ENCODE results near the gene SFR1.

Gene SFR1, protein sequence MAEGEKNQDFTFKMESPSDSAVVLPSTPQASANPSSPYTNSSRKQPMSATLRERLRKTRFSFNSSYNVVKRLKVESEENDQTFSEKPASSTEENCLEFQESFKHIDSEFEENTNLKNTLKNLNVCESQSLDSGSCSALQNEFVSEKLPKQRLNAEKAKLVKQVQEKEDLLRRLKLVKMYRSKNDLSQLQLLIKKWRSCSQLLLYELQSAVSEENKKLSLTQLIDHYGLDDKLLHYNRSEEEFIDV

GRCh38 chr10:104121485-104122224 lies at the start of gene SFR1:
Gene SFR1 (plus strand): TSS chr10:104122171. CDS start chr10:104122184, 13 bp downstream.
- DNase-seq: peak; percentile 67

DNA sequence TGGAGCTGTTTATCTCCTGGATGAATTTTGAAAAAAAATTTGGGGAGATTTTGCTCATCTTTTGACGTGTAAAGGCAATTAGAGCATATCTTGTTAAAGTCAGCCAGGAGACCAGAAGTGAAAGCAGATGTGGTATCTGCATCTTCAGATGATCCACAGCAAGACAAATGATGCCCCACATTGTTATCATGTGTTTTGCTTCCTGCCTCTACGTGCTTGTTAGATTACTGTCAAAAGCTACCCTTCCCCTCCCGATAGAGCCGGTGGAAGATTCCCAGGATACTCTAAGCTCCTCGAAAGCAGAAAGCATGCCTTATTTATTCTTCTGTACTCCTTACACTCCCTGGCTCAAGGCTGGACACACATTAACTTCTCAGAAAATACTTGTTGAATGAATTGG lies 49.2 kb upstream of the SFR1 start:
- no peak for DNase-seq

DNA sequence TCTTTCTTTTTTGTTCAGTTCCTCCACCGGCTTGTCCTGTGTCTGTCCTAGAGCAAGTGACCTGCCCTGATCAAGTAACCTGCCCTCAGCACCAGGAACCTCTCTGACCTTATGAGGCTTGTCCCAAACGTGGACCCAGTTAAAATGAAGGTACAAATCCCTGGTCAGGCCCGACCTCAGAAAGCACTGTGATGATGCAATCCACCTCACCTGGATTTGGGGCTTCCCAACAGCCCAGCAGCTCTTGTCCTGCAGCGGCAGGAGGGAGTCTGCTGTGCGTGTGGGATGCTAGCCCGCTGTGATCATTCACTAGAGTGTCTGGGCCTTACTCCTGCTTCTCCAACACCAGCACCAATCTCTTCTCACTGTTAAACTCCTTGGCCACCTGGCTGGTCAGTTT lies 47.5 kb upstream of the SFR1 start:
- DNase-seq: no peak

DNA sequence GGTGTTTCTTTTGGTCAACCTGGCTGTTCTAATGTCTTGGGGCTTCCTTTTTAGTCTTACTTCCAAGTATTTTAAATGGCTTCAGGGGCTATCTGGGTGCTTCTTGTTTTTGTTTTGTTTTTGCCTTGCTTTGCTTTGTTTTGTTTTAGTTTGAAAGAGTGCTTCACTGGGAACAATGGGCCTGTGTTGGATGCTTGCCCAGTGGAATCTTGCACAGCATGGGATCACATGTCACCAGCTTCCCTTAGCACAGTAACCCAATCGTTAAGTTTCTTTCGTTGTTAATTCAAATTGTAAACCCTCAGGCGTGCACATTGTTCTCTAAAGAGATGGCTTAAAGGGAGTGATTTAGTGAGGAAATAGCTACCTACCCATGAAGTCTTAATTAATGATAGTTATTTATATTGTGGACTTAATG lies 45.2 kb upstream of the SFR1 start:
- peak; percentile 14 for DNase-seq

- DNase-seq: no peak
Observed at GRCh38 chr10:104077247-104077646, 44.7 kb upstream of the SFR1 start.

GRCh38 chr10:104077663-104078151 lies 44.3 kb upstream of the SFR1 start:
- no peak for DNase-seq

DNA sequence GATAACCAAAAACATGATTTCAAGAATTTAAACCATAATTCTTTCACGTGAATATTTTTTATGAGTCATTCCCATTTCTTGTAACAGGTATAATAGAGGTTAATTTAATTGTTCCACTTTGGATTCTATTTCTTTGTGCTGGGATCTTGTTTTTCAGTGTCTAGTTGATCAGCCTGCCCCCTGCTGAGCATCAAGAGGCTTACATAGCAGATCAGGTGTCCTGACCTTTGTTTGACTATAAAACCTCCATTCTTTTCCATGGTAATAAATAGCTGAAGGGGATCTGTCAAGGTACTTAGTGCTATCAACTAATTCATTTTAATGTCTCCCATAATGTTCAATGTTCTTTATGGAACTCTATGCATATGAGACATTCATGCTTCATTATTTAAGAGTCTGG lies 41.2 kb upstream of the SFR1 start:
- DNase-seq: no peak

- DNase-seq: no peak
Observed at GRCh38 chr10:104081998-104082397, 40.0 kb upstream of the SFR1 start.

DNA sequence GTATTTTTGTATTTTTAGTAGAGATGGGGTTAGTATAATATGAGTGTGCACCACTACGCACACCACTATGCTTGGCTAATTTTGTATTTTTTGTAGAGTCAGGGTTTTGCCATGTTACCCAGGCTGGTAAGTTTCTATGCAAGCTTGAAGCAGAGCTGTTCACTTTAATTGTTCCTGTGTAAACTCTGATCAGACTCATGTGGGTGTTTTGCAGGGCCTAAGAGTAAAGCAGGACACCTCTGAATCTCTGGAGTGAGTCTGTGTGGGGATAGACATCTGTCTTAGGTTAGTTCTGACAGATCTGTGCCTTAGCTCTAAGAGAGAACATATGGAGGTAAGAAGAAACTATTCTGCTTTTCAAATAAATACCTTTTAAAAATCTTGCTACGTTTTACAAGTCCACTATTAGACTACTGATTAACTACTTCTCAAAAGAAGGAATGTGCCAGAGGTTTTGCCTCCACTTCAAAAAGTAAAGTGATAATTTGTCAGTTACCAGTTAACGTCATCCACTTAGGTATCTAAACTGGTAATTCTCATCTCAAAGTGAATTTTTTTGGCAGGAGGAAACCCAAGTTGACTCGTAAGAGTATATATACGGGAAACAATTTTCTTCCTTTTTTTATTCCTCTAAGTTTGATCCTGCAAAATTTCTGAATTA lies 37.4 kb upstream of the SFR1 start:
- DNase-seq: no peak

DNA sequence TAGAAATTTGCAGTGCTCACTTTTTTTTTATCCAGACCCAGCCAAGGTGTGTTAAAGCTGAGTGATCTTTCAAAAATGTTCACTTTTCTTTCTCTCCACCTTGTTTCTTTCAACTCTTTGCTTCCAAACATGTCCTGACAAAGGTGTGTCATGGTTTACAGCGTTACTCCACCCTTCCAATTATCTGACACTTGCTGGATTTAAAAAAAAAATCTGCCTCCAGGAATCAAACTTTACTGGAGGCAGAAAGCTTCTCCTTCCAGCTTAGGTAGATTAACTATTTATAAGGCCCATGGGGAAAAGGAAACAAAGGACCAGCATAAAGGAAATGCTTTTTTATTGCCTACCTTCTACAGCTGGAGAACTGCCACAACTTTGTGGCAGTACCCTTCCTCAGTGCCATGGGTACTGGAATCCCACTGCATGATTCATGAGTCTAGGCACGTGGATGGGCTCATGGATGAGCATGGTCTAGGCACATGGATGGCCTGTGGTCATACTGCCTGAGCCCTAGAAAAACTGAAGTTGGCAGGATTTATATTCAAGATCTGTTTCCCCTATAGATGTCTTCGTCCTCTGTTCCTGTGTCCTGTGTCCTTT lies 36.1 kb upstream of the SFR1 start, which contains the start of gene COL17A1:
TSS of gene COL17A1 (minus strand) at position 80 of the 600 bp plus-strand sequence. CDS start 5,207 bp downstream, outside the sequence.
- DNase-seq: no peak

DNA sequence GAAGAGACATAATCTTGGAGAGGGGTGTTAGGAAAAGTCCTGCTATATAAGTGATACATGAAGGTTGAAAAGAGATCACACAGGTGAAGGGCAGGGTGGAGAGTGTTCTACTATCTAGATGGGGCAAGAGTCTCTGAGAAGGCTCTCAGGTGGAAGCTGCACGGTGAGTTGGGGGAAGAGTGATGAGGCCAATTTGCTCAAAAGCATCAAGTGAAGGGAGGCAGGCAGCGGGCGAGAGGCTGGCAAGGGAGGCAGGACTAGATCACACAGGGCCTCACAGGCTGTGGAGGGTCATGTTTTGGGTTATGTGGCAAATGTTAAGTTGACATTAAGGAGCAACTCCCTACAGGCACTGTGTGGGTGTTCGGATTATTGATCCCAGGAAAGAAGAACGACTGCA lies 33.7 kb upstream of the SFR1 start:
- no peak for DNase-seq

GRCh38 chr10:104089621-104090020 lies 32.4 kb upstream of the SFR1 start:
- DNase-seq: no peak

GRCh38 chr10:104090611-104091010 lies 31.4 kb upstream of the SFR1 start:
- DNase-seq: no peak

GRCh38 chr10:104092749-104093148 lies 29.2 kb upstream of the SFR1 start:
- DNase-seq: no peak

DNA sequence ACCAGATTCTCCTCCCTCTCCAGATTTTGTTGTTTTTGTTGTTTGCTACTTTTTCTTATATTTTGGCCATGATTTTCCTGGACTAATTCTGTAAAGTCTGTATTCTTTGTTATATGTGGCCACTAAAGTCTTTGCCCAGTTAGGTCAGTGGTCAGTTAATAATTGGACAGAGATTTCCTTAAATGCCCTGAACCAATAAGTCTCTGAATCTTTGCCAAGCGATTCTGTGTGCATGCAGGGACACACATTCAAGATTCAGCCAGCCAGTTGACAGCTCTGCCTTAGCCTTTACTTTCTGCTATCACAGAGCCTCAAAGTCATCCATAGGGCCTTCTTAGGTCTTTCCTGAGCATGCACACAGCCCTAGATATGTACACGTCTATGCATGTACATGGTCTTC lies 25.3 kb upstream of the SFR1 start:
- no peak for DNase-seq

DNA sequence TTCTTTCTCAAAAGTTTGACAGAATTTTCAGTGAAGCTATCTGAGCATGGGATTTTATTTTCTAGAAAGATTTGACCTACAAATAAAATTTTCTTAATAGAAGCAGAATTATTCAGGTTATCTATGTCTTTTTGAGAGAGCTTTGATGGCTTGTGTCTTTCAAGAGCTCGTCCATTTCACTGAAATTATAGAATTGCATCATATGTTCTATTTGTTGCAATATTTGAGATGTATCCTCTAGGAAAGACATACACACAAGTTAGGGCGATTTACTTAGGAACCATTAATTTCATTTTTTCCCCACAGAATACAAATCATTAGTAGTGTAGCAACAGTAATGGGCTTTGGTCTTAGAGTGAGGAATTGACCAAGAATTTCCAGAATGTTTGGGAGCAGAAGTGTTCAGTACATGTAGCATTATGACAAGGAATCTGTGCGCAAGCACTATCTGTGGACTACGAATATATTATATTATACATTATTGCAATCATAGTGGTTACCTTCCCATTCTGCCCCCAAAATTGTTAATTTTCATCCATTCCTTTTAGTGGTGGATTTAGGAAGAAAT lies 23.5 kb upstream of the SFR1 start:
- DNase-seq: no peak

GRCh38 chr10:104099269-104099668 lies 22.7 kb upstream of the SFR1 start:
- DNase-seq: no peak

DNA sequence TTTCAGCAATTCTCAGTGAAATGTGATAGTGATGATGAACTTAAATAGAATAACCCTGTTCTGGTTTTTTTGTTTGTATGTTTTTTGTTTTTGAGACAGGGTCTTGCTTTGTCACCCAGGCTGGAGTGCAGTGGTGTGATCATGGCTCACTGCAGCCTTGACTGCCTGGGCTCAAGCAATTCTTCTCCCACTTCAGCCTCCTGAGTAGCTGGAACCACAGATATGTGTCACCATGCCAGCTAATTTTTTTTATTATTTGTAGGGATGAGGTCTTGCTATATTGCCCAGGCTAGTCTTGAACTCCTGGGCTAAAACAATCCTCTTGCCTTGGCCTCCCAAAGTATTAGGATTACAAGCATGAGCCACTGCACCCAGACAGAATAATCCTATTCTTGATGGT lies 22.0 kb upstream of the SFR1 start:
- DNase-seq: no peak

DNA sequence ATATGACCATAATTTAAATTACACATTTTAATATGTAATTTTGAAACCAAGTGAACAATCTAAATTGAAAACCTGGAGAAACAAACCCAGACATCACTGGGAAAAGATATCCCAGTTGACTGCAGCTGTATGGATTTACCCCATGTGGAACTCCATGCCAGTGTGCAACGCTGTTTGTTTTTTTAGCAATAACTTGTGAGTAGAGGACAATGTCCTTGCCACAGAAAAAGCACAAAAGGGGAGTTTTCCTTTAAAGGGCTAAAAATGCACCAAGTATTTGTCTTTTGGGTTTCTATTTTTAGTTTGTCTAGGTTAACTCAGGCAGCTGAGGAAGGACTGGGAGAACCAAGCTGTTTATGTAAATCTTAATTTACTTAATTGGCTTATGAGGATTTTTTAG lies 21.2 kb upstream of the SFR1 start:
- no peak for DNase-seq

- no peak for DNase-seq
Observed at GRCh38 chr10:104101902-104102301, 20.1 kb upstream of the SFR1 start.

DNA sequence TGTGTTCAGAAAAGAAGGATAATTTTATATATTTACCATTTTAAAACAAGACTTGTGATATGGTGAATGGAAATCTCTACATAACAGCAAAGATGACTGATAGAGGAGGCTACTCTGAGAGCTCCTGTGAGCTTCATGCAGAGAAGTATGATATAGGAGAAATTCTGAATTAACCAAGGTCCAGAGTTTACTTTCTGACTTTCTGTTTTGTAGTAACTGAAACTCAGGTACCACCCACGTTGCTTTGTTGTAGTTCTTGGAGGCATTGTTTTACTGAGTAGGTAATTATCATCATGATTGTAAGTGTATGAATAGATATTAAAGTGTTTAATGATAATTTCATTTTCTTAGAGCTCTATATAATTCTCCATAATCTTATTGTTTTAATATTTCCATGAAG lies 18.0 kb upstream of the SFR1 start:
- DNase-seq: no peak

GRCh38 chr10:104104418-104104817 lies 17.6 kb upstream of the SFR1 start:
- DNase-seq: no peak

GRCh38 chr10:104104926-104105325 lies 17.0 kb upstream of the SFR1 start:
- no peak for DNase-seq
